Gastrocnemius medialis (tissue), 4 donors: ENCODE results near the gene DUSP8.
"Not testable (repeated sequence)": the region's sequence is repeated elsewhere in the genome, so short reads cannot be mapped to it uniquely, and the experiment has no call there.

ENCODE experiments used
- POLR2A ChIP-seq, 2 donors: fragments of 450-650 bp; IDR thresholded peaks; one replicate each; pipeline ENCODE4 v1.6.1; 2017; ENCODE audit warnings: antibody characterized with exemption in 2 of 2, mild to moderate bottlenecking in 2 of 2, moderate library complexity in 2 of 2
- TF ChIP-seq, protein P1 (sequence below), 5 experiments: fragments of 450-650 bp in 3 of 5; fragments of 200-600 bp in 2 of 5; sonication (generic) in 2 of 5; IDR thresholded peaks in 4 of 5; conservative IDR thresholded peaks in 1 of 5; 1 replicate in 4 of 5; 2 replicates in 1 of 5; pipeline ENCODE4 v1.5.1; 2016 to 2019; ENCODE audit warnings: antibody characterized with exemption in 5 of 5, mild to moderate bottlenecking in 3 of 5, moderate library complexity in 3 of 5

DNA sequence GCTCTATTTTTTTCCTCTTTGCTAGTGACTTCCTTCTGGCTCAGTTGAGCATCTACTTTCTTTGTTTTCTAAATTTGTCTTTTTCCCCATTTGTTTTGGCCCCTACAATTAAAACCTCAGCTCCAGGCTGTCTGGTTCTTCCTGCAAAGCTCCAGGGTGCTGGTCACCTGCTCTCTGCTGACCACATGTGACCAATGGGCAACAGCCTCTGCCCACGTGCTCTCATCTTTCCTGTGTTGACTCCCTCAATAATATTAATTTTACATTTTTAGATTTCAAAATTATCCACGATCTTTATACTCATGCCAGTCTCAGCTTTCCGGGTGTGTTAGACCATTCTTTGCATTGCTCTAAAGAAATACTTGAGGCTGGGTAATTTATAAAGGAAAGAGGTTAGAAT is 26.3 kb upstream of the DUSP8 start:
- TF ChIP-seq, protein P1, sequence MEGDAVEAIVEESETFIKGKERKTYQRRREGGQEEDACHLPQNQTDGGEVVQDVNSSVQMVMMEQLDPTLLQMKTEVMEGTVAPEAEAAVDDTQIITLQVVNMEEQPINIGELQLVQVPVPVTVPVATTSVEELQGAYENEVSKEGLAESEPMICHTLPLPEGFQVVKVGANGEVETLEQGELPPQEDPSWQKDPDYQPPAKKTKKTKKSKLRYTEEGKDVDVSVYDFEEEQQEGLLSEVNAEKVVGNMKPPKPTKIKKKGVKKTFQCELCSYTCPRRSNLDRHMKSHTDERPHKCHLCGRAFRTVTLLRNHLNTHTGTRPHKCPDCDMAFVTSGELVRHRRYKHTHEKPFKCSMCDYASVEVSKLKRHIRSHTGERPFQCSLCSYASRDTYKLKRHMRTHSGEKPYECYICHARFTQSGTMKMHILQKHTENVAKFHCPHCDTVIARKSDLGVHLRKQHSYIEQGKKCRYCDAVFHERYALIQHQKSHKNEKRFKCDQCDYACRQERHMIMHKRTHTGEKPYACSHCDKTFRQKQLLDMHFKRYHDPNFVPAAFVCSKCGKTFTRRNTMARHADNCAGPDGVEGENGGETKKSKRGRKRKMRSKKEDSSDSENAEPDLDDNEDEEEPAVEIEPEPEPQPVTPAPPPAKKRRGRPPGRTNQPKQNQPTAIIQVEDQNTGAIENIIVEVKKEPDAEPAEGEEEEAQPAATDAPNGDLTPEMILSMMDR (IDR thresholded peaks at IDR 0.05 in 4 of 5, conservative IDR thresholded peaks at IDR 0.05 in 1 of 5) = not testable (repeated sequence)
- TF ChIP-seq POLR2A (IDR thresholded peaks at IDR 0.05) = not testable (repeated sequence)
